GM19438 (cell line): ENCODE data around the gene EXOC2.

Experiments
- ATAC-seq: cut with Tn5 transposase; IDR thresholded peaks from one replicate; pipeline ENCODE4 v1.9.1; 2021; ENCODE audit warnings: low read depth; ENCODE audit not compliant: unreplicated experiment

The EXOC2 gene, protein sequence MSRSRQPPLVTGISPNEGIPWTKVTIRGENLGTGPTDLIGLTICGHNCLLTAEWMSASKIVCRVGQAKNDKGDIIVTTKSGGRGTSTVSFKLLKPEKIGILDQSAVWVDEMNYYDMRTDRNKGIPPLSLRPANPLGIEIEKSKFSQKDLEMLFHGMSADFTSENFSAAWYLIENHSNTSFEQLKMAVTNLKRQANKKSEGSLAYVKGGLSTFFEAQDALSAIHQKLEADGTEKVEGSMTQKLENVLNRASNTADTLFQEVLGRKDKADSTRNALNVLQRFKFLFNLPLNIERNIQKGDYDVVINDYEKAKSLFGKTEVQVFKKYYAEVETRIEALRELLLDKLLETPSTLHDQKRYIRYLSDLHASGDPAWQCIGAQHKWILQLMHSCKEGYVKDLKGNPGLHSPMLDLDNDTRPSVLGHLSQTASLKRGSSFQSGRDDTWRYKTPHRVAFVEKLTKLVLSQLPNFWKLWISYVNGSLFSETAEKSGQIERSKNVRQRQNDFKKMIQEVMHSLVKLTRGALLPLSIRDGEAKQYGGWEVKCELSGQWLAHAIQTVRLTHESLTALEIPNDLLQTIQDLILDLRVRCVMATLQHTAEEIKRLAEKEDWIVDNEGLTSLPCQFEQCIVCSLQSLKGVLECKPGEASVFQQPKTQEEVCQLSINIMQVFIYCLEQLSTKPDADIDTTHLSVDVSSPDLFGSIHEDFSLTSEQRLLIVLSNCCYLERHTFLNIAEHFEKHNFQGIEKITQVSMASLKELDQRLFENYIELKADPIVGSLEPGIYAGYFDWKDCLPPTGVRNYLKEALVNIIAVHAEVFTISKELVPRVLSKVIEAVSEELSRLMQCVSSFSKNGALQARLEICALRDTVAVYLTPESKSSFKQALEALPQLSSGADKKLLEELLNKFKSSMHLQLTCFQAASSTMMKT

DNA sequence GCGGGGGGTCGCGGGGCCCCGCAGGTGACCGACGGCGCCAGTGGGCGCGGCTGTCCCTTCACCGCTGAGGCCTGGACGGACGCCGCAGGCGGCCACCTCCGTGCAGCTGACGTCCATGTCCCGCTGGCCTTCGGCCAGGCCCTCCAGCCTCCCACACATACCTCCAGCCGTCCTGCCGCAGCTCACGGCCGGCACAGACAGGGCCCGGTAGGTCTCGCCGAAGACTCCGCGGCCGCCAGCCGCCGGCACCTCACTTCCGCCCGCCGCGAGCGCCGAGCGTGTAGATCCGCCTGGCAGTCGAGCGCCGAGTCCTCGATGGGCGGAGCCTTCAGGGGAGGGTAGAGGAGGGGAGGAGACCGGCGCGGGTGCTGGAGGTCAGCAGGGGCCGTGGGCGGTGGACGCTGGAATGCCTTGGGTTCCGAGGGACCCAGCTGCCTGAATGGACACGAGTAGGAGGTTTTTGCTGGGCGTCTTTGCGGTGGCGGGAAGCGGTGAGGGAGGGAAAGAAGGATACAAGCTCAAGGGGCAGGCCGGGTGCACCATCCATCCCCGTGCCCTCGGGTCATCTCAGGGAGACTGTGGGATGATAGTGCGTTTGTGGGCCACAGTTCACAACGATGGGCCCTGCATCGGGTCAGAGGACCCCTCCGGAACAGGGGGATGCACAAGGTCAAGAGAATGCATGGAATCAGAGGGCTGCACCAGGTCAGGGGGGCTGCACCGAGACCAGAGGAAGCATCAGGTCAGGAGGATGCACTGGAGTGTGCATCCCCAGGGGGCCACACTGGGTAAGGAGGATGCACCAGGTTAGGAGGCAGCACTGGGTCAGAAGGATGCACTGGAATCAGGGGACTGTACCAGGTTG, at the start of gene EXOC2:
Gene EXOC2 (minus strand): TSS at position 282 of the 865 bp plus-strand sequence. CDS start 55,321 bp downstream, outside the sequence.
- ATAC-seq, result peak; percentile 88

DNA sequence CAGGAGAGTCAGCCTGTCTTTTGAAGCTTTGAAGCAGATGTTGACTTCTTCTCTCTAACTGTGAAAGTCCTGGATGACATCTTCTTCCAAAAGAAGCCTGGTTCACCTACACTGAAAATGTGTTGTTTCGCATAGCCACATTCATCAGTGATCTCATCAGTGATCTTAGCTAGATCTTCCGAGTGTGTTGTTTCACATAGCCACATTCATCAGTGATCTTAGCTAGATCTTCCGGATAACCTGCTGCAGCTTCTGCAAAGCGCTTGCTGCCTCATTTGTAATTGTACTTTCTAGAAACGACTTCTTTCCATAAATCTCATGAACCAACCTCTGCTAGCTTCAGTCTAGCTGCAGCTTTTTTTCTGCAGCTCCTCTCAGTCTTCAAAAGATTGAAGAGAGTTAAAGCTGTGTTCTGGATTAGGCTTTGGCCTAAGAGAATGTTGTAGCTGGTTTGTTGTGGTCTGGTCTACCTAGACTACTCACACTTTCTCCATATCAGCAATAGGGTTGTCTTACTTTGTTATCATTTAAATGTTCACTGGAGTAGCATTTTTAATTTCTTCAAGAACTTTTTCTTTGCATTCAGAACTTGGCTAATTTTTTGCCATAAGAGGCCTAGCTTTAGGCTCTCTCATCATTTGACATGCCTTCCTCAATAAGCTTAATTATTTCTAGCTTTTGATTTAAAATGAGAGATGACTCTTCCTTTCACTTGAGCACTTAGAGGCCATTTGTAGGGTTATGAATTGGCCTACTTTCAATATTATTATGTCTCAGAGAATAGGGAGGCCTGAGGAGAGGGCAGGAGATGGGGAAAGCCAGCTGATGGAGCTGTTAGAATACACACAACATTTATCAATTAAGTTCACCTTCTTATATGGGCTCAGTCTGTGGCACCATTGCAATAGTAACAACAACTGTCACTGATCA, 48.7 kb upstream of the EXOC2 start:
- ATAC-seq, result no peak

DNA sequence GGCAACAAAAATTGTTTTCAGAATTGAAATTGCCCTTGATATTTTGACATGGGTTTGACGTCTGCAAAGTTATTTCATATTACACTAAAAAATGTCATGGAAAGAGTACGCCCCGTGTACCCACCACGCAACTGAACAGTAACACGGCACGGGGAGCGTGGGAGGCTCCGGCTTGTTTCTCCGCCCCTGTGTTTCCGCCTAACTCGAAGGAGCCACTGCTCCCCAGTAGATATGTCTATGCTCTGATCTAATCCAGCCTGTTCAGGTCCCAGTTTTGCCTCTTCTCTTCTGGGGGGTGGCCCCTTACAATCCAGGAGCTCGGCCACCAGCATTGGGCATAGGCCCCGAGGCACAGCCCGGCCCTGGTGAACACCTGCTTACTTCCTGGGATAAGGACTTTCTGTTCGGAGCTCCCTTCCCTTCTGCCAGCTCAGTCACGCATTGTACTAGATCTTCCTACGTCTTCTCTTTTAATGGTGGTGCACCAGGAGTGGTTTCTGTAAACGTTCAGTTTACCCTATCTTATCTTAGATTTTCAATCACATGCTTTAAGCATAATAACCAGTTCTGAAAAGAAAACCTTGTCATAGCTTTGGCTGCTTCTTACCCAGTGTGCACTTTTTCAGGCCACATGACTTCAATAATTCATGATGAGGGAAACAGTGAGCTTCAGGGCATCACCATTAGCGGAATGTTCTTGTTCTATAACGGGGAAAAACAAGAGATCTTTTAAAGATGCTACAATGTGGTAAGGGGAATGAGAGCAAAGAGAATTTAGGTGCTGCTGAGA, 43.9 kb upstream of the EXOC2 start:
- no peak for ATAC-seq

DNA sequence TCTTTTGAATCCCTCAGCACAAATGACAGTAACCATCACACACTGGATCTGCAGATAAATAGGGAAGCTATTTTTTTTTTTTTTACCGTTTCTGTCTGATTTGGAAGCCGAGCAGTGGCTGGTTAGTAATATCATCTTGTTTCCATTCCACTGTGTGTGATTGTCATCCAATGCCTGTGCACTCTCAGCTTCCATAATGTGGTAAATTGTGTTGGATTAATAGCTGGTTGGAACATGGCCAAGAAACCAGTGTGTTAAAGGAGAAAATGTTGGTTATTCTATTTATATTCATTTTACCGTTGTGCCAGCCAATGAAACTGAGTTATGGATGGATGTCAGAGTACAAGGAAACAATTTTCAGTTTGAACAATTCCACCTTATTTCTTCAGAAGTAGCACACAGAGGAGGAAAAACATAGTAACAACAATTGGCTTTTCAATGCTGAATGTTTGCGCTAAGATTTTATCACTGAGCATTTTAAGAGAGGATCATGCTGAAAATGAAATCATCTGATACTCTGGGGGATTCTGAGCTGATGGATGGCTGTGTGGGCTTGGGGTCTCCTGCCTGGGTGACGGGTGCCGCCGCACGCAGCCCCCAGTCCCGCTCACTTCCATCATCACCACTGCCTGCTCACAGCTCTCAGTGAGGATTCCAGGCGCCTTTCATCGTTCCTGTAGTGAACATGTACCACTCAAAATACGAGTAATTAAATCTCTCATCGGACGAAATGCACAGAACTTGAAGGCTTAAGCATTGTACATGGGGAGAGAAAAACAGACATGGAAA, 40.7 kb upstream of the EXOC2 start:
- ATAC-seq, result no peak

DNA sequence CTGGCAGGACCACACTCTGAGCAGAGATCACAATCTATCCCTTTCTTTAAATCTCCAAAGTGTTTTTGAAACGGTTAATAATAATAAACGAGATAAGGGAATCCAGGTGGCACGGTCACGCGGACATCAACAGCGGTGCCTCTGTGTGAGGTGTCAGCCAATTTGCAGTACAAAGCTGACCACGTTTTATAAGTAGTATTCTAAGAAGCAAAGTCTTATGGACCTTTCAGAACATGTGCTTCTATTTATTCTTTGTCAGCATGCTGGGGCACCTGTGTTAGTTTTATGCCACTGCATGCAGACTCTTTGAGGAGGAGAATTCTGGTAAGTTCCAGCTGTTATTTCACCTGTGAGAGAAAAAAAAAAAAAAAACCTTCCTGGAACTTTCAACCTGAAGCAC, 39.0 kb upstream of the EXOC2 start:
- ATAC-seq, result no peak

DNA sequence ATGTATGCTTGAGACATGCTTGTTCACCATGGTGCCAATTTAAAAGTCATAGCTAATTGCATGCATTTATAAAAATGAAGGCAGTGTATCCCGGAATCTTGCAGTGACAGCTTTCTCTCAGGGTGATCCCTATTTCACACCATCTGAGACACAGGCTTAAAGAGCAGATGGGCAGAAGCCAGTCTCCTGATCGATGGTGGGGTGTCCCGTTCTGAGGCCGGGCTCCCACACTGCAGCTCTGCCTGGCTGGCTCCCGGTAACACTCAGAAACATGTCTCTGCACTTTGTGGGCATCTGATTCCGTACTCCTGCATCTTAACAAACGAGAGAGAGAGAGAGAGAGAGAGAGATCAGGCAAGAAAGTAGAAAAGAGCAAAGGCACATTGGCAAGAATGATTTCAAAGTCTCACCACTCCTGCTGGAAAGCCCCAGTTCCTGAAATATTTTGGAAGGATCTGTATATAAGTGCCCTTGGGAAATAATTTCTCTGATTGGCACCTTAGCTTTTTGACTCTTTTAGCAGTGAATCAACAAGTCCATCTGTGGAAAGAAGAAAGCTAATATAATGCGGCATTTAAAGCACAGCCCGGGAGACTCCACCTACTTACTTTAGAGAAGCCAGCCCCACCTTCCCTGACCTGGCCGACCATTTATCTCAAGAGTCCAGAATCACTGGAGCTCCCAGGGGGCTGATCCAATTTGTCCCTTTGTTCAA, 36.8 kb upstream of the EXOC2 start:
- no peak for ATAC-seq

DNA sequence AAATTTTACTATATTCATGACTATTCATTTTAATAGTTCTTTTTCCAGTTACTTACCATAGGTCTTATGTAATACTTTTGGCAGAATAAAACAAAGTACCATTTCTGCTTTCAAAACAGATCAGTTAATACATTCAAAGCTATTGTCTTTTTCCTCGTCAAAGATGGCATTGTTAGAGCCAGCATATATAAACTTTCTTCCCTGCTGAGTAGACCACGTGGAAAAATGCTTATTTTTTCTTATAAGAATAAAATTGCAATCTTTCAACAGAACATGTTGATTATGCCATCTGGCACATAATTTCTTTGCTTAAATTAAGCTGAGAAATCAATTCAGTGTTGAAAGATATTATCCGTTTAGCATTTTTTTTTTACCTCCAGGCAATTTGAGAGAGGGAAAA, 34.9 kb upstream of the EXOC2 start:
- ATAC-seq, result no peak

DNA sequence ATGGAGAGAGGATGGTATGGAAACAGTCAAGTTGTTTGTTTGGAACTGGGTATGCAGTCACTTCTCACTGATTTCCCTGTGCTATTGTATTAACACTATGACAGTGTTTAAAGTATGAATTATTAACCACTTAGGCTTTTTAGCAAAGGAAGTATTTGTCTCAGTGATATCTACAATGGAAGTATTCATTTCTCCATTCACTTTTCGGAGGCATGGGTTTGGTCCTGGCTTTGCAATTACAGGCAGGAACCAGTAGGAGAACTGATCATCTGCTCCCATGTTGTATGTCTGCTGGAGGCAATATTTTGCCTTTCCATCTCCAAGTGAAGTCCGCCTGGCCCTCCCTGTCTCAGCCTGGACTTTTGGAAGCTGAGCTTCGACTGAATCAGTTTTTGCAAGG, 30.6 kb upstream of the EXOC2 start:
- no peak for ATAC-seq

DNA sequence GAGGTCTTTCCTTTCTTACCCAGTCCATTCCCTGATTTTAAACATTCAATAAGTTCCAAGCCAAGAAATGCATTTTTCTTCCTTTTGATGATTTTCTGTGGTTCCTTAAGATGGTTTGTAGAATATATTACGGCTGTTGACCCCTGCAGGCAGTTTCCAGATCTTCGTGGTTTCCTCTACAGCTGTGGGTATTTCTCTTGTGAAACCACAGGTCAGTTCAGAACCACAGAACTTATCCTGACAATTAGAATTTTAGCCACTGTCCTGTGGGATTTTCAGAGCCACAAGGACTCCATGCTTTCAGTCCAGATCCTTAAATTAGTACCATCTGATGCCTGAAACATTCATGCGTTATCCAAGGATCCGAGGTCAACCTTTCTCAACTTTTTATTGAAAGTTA, 29.7 kb upstream of the EXOC2 start:
- no peak for ATAC-seq

DNA sequence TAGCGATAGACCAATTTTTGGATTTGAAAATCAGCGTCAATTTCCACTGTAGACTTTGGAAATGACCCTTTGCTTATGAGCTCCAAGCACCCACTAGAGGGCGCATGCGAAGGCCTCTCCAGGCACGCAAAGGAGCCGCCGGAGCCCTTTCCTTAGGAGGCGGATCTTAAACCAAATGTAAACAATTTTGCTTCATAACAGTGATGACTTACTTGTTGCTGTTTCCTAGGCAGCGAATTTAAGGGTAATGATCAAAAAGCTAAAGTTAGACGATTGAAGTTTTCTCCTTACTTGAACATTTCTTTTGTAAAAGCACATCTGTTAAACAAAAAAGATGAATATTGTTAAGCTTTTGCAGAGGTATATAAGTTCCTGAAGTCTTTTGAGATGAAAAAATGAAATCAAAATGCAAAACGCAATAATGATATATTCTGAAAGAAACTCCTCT, 29.2 kb upstream of the EXOC2 start:
- ATAC-seq, result no peak

DNA sequence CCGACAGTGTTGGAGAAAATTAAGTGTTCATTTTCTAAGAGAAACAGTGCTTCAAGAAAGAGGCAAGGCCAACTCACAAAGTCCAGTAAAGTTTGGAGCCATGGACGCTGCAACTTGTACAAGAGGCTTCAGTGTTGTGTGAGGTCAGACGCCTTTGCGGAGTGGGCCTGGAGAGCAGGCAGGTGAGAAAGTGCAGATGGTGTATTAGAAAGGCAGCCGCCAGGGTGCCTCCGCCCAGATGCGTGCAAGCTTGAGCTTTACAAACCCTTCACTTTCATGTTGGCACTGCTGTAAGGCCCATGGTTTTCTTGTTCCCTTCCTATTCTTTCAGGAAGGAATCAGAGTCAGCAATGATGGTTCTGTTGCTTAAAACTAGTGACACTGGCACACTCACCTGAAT, 25.4 kb upstream of the EXOC2 start:
- ATAC-seq, result no peak

DNA sequence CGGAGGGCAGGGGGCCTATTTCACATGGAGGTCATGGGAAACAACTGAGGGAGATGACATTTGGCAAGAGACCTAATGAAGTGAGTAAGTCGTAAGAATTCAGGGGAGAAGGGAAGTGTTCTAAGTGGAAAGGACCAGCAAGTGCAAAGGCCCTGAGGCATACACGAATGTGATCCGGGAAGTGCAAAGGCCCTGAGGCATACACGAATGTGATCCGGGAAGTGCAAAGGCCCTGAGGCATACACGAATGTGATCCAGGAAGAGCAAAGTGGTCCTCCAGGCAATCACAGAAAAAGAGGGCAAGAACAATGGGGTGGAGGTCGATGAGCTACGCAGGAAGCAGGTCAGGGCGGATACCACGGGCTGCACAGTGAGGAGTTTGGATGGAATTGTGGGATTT, 24.2 kb upstream of the EXOC2 start:
- ATAC-seq, result no peak

DNA sequence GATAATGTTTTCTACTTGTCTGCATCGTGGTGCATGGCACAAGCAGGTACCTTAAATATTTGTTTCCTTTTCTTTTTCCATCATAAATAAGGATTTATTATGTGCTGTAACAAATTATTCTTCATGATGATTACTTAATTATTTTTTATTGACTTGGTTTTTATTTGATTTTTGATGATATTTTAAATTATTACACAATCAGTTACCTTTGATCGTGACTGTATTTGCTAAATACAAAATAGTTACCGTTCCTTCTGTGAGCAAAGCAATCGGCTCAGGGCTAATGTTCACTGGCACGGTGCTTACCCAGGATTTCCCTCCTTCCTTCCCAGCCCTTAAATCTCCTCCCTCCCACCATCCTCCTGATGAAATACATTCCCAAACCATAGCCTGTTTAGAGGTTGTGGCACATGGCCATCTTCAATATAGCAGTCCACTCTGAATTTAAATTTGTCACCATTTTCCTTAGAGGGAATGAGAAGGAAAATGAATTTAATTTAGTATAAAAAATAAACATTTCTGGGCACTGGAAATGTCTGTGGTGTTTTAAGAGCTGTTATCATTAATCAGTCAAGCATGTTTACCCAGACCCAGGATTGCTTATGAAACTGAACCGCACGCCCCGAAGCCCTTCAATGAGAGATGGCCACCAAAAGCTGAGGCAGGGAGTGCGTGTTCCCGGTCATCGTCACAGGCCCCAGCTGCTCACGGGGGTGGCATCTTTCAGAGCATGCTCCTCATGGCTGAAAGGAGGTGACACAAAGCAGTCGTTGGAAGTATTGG, 23.0 kb upstream of the EXOC2 start:
- no peak for ATAC-seq

DNA sequence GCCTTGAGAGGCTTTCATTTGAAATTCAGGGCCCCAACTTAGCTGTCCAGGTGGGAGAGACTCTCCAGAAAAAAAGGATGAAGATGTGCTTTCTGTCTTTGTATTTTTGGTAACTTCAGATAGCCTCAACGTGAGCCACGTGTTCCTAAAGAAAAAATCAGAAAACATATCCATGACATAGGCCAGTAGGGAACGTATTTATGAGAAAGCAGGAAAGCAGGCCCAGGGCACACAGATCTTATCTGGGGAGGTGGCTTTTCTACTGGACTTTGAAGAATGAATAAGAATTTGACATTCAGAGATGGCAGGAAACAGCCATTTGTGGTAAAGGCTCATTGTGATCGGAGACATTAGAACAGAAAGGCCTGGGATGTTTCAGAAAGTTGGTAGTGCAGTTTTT, 21.2 kb upstream of the EXOC2 start:
- ATAC-seq, result no peak

DNA sequence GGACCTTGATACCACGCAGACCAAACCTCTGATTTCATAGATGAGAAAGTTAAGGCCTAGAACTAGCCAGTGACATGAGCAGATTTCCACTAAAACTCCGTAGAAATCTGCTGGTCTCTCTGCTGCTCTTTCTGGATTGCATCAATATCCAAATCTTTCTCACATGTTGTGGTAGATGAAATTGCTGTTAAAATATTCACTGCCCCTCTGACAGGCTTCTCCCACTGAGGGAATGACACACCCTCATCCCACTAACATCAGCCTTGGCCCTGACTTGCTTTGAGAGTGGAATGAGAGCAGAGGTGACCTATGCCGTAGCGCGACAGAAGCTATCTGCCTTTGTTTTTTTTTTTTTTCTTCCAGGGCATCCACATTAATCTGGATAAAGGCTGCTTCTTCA, 20.4 kb upstream of the EXOC2 start:
- ATAC-seq, result no peak

DNA sequence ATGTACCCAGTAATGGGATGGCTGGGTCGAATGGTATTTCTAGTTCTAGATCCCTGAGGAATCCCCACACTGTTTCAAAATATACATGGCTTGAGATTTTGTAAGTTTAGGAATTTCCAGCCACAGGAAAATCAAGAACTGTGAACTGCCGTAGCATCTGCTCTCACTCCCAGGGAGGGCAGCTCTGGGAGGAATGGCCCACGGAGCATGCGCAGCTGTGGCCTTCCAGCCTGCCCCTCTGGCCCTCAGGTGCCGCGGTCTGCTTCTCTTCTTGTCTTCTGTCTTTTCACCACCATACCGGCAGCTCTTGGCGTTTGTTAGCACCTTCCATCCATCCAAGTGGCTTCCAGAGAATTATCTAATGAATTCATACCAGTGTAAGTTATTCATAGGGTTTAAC, 19.9 kb upstream of the EXOC2 start:
- no peak for ATAC-seq

DNA sequence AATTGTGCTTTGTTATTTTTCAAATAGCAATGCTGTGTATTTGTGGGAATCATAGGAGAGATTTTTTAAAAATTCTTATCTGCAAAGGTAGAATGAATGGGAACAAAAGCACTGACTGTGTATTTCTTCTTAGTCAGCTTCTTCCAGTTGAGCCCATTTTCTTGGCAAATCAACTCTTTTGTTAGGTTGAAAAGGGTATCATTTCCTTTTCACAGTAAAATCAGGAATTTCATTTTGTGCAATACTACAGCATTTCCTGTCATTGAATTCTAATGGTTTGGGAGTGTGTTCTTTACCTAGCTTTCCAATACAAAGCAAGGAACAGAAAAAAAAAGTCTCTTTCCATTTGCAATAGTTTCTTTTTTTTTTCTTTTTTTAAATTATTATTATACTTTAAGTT, 19.0 kb upstream of the EXOC2 start:
- ATAC-seq, result no peak
